NCI-H2196 (cell line): ENCODE results near the gene SFT2D3.

Experiments used
- DNase-seq: peaks from one replicate; lab custom pipeline; 2025; ENCODE audit not compliant: unreplicated experiment; lab: John Stamatoyannopoulos, UW

SFT2D3 gene

DNA sequence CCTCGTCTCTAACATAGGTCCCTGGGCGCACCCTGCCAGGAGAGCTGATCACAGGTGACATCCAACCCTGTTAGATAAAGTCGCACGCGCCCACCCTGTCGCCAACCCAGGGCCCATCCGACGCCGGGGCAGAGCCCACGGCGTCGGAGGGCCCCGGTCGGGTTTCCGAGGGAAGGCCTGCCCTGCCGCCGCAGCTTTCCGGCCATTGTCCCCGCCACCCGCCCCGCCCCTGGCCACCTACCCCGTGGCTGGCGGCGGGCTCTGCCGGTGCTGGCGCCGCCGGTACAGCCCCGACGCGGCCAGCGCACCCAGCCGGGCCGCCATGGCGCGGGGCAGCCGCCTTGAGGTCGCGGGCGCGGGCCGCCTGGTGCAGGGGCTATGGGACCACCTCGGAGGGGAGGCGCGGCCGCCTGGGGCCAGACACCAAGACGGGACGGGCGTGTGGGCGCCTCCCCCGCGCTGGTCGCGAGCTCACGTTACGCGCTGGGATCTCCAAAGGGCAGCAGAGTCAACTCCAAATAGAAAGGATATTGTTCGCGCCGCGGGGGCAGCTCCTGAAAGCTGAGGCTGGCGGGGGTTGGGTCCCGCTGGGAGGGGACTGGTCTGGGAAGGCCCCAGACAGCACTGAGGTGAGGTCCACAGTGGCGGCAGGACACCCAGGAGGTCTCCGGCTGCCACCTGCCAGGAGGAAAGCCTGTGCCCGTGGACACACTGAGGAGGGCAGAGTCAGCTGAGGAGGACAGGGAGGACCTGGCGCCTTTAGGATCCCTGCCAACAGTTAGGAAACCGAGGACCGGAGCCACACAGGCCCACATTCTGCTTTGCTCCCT, 37.0 kb upstream of the SFT2D3 start:
- DNase-seq: no peak

DNA sequence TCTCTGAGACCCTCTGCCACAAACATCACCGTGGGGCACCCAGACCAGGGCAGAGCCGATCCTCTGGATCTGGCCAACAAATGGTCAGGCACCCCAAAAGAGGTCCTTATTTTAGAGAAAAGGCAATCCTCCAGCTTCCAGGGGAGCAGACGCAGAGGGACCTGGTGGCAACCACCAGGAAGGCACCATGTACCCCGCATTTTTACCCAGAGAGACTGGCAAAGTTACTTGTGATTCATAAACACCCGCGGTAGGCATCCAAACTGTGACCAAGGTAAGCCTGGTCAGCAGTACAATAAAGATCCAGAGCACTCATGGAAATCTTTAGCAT, 36.4 kb upstream of the SFT2D3 start:
- DNase-seq: no peak

DNA sequence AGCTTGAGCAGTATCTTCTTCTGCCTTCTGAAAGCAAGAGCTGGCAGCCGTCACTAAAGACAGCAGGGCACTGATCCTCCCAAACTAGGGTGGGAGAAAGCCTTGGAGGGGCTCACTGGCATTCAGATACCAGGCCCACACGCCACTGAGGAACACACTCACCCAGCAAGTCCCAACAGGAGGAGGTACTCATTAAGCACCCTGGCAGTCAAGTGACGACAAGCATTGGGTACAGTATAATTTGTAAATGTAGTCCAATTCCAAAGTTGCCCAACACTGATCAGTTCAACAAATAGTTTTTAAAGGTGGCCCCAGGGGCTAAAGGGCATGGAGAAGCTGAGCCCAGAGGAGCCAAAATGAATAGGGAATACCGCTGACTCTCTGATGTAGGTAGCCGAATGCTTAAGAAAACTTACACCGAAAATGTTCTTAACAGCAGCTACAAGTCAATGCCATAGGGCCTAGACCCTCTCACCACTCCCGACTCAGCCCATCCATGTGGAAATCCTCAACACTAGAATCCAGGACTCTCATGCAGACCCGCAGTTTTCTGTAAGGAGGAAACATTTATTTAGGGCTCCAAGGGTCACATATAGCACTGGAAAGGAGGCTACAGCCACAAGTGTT, 35.9 kb upstream of the SFT2D3 start:
- DNase-seq: no peak

DNA sequence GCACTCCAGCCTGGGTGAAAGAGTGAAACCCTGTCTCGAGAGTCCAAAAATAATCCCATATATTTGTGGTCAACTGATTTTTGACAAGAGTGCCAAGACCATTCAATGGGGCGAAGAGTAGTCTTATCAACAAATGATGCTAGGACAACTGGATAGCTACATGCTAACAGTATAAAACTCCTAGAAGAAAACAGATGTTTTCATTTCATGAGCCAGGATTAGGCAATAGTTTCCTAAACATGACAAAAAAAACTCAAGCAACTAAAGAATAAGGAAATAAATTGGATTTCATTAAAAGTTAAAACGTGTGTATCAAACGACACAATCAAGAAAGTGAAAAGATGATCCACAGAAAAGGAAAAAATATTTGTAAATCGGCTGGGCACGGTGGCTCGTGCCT, 32.2 kb upstream of the SFT2D3 start:
- no peak for DNase-seq

DNA sequence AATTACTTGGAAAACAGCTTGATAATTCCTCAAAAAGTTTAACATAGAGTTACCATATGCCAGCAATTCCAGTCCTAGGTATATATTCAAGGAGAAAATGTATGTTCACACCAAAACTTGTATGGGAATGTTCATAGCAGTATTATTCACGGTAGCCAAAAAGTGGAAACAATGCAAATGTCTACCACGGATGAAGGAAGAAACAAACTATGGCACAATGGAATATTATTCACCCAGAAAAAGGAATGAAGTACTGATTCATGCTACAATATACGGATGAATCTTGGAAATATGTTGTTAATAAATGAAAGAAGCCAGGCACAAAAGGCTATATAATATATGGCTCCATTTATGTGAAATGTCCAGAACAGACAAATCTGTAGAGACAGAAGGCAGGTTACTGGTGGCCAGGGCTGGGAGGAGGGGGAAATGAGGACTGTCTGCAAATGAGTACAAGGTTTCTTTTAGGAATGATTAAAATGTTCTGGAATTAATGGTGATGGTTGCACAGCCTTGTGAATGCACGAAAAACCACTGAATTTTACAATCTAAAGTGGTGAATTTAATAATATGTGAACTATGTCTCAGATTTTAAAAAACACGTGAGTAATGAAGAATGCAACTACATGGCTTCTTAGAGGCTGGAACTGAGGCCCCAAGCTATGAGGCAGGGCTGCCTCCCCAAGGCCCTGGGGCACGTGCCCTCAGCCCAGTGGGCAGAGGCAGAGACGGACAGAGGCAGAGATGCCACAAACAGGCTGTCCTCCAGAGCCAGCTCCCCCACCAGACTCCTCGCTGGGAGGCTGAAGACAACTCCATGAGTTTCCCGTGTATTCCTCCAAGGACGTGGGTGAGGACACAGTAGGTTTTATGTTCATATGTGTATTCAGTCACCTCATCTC, 31.0 kb upstream of the SFT2D3 start:
- no peak for DNase-seq

DNA sequence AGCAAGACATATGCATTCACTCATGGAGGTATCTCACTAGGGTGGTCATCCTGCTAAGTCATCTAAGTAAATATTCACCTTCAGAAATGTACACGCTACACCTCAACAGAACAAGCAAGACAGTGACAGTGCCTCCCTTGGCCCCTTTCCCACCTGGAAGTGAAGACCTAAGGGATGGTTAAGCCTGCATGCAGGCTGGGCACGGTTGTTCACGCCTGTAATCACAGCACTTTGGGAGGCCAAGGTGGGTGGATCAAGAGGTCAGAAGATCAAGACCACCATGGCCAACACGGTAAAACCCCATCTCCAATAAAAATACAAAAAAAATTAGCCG, 30.4 kb upstream of the SFT2D3 start:
- no peak for DNase-seq

DNA sequence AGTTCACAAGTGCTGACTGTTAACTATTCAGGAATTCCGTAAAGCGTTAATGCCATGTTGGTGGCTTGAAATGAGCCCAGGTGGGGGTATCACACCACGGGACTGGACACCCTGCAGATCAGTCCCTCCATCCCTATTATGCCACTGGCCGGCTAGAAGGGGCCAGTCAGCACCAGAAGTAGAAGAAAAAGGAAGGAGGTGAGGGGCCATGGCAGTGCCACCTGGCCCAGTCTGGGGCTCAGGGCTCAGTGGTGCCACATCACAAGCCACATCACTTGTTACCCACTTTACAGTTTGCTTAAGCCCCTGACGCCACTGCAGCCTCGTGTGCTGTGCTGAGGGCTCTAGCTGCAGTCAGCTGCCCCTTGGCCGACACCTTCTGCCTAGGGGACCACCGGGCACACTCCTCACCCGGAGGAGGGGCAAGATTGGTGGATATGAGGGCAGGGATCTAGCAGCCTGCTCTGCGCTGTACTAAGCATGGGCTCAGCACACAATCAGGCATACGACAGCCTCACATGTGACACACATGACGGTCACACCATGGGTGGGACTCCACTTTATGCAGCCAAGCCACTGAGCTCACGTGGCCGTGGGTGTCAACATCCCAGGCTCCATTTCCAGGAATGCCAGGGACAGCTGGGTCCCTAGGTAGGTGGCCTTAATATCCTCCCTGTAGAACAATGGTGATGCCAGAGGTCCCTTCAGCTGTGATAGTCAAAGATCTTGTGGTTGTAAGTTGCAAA, 29.6 kb upstream of the SFT2D3 start:
- no peak for DNase-seq

DNA sequence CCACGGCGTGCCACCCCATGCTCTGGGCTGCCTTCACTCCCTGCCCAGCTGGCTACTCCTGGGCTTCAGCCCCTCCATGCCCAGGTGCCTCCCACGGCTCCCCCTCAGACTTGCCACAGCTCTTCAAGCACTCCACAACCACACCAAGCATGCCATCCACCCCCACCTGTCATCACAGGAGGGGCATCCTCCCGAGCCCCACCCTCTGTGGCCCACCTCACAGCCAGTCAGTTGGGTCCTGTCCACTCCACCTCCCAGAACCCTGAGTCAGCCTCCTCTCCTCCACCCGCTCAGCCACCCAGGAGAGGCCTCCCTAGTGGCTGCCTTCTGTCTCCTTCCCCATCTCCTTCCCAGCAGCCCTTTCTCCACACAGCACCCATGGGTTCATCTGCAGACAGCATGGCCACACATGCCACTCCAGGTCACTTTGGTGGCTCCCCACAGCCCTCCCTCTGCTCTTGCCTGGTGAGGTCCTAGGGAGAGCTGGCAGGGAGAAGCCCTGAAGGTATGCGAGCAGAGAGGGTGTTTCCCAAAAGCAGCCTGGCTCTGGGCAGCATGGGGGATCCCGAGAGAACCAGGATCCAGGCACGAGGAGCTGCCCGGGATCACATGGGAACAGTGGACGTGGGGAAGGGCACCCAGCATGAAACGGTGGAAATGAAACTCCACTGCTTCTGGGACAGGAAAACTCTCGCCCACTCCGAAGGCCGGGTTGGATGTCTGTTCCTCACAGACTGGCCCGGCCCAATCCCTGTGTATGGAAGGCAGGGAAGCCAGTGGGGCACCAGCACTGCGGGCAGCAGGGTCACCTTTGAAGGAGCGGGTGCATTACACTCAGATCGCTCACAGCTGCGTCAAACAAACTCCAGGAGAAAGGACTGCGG, 28.7 kb upstream of the SFT2D3 start:
- no peak for DNase-seq

DNA sequence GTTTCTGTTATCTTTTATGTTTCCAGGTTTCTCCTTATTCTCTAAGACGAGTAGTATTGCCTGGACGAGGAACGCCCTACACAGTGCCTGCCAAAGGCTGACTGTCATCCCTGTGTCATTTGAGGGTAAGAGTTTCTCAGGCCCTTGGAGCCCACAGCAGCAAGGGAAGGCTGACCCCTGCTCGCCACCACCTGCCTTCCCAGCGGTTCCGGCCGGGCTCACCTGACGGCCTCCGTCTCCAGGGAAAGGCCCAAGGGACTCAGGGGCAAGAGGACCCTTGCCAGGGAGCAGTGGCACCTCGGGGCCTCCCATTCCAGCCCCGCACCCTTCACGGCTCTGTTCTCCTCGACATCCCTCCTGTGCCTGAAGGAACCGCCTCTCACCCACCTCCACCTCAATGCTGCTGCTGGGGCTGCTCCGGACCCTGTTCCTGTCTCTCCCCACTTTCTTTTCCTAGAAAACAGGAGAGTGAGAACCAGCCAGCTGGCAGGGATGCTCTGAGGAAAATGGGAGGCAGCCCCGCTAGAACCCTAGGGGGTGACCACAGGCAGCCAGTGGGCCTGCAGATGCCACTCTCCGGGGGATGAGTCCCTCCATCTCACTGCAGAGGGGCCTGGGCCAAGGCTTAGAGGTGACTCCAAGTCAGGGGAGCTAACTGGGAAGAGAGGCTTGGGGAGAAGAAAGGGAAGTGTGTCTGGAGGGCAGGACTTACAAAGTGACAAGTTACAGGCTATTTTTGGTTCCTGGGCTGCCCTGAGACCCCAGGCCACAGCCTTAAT, 27.8 kb upstream of the SFT2D3 start:
- no peak for DNase-seq

DNA sequence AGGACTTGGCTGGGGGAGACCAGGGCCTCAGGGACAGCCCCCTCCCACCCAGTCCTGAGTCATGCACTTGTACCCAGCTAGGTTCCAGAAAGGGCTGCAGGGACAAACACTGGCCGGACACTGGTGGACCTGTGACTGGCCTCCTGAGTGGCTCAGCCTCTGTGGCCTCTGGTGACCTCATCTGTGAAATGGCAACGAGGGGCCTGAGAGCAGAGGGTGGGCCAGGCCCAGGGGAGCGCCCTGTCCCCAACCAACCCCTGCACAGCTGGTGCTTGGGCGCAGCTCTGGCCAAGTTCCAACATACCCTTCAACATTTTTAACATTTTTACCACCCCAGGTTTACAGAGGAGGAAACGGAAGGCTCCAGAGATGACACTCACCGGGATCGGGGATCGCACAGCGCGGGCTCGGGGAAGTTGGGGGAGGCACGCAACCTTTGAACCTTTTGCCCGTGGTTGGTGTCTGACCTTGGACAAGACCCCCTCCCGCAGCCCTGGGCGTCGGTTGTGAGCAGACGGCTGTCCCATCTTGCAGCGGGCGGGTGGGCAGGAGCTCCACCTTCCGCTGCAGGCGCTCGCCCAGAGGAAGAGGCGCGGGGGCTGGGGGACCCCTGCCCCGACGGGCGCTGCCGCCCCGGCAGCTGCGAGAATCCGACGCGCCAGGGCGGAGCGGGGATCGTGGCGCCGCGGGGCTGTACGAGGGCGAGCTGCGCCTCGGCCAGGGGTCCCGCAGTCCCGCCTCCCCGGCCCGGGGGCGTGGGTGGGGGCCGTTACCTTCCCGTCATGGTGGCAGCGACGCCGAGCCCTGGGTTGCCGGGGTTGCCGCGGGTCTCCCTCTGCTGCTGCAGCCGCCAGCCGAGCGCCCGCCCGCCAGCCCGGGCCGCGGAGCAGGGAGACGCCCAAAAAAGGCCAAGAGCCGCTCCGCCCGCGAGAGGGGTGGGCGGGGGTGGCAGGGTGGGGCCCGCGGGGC, 26.8 kb upstream of the SFT2D3 start:
- DNase-seq: no peak

DNA sequence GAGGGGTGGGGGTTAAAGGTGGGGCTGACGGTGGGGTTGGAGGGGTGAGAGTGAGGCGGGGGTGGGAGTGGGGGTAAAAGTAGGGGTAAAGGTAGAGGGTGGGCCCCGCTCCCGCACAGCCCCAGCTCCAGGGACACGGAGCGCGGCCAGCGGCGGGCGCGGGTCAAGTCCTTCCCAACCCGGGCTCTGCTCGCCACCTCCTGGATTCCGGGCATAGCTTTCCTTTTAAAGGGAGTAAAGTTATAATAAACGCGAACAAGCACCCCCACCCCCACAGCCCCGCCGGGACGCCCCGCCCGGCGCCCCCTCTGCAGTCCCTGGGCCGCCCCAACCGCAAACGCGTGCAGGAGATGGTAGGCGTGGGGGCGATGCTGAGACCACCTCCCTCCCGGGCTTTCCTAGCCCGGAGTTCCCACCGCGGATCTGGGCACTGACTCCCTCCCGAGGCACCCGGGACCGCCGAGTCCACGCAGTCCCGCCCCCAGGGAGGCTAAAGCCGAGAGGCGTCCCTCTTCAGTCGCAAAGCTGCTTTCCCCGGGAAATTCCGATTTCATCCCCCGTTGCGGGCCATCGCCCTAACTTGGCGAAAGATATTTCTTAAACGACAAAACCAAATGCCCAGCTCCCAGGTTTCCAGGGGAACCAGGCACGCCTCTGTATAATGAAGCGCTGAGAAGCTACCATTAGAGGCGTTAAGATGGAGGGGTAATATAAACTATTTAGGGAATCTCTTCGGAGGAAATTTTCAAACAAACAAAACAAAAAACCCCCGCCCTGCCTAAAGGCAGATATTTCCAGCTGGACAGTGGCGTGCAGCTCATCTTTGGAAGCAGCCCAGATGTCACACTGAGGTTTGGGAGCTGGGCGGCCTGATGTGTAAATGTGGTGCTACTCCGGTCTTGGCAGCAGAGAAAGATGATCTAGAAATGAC, 25.7 kb upstream of the SFT2D3 start, which contains the start of gene LIMS2:
TSS of gene LIMS2 (minus strand) at position 200 of the 931 bp plus-strand sequence. CDS start 506 bp downstream, outside the sequence.
- peak; percentile 17 for DNase-seq

DNA sequence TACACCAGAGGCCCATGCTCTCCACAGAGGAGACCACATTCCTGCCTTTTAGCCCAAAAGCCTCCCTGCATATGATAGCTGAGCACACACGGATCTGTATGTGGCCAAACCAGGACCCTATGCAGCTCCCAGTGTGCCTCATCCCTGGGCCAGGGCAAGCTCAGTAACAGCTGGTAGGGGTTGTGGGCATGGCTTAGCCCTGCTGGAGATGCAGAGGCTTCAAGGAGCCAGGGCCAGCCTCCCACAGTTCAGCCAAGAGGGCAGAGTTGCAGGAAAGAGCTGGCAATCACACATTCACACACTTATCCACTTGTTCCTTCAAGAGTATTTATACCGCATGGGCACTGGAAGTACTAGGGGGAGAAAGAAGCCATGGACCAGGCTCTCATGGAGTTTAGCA, 24.4 kb upstream of the SFT2D3 start:
- DNase-seq: no peak

DNA sequence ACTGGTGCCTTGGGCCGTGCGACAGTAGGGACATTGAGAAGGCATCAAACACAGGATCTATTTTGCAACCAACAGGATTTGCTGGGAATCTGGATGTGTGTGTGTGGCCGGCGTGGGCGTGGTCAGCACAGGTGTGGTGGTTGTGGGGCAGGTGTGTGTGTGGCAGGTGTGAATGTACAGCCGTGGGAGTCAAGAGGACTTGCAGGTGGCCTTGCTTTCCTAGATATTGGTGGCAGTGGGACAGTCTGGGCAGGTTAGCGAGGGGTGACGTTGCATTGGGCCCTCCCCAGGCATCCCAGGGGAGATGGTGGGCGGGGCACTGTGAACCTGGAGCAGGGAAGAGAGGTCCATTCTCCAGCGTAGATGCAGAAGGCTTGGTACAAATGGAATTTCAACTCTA, 22.8 kb upstream of the SFT2D3 start:
- no peak for DNase-seq

DNA sequence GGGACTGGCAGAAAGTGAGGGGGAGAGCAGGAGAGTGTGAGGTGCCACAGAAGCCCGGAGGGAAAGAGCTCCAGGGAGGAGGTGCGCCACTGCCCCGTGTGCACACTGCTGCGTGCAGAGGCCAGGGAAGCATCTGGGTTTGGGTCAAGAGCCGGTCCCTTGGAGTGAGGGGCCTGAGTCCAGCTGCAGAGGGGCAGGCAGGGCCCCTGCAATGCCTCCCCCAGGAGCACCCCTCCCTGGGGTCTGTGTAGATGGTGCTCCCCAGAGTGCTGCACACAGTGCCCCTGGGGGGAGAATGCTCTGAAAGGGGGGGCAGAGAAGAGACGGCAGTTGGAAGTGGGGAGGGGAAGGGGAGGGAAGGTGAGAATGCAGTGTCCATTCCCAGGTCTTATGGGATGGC, 22.3 kb upstream of the SFT2D3 start:
- no peak for DNase-seq

DNA sequence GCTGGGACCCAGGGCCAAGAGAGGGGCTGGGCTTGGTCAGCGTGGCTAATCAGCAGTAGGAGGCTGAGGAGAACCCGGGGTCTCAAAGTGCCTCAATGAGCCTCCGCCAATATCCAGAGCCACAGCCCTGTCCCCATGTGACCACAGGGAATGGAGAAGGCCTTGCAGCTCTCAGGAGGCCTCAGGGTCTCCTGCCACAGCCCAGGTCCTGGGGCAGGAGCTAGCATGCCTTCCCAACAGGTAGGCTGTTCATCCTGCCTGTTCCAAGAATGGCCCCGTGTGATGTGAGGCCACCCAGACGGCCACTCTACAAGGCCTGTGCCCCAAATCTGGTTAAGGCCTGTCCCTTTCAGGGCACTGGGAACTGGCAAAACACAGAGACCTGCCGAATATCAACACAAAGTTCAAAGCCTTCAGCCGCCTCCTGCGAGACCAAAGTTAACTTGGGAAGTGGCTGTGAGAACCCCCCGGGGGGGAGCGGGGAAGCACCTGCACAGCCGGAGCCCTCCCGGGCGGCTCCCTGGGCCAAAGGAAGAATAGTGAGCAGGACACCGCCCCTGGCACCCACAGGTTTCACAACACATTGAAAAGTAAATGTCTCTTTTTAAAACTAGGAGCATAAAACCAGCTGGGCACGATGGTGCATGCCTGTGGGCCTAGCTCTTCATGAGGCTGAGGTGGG, 21.5 kb upstream of the SFT2D3 start:
- DNase-seq: no peak

DNA sequence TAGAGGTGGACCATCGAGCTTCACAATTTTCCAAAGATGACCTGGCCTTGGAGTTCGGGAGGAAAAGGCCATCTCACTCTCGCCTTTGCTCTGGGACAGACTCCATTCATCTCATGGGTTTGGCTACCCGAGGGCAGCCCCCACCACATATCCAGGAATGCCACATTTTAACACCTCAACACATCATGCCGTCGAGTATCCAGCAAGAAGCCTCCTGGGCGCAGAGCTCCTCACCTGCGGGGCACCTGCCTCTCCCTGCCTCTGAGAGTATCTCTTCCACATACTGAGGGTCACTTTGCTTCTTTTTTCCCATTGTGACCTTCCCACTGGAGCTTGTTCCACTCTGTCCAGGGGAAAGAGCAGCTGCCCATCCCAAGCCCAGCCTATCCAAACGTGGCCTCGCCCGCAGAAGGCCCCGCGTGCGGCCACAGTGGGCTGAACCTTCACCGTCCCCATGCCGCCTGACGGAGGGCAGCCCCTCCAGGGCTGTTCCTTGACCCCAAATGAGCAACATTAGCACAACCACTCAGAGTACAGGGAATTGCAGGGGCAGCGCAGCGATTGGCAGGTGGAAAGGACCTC, 20.5 kb upstream of the SFT2D3 start:
- DNase-seq: no peak
